Left ventricle myocardium inferior (tissue), 1 donor: Measurements from ENCODE around the gene KLRK1. TPM values are rescaled to one million over a fixed set of nuclear protein-coding genes. Genes with fewer than 3 reads are reported as not detected.

Experiments used
- DNase-seq: peaks from one replicate; pipeline ENCODE4 v3.0.0-alpha.2; 2020
- H3K27ac ChIP-seq: fragments of 200-600 bp; replicated peaks from 2 replicates; pipeline ENCODE4 v1.8.0; 2021
- H3K27me3 ChIP-seq: fragments of 200-600 bp; 2 replicates; pipeline ENCODE4 v1.8.0; 2021; ENCODE audit warnings: low read depth
- H3K36me3 ChIP-seq: fragments of 200-600 bp; 2 replicates; pipeline ENCODE4 v1.8.0; 2021
- H3K4me1 ChIP-seq: fragments of 200-600 bp; 2 replicates; pipeline ENCODE4 v1.8.0; 2021
- H3K4me3 ChIP-seq: fragments of 200-600 bp; 2 replicates; pipeline ENCODE4 v1.8.0; 2021; ENCODE audit warnings: mild to moderate bottlenecking, moderate library complexity
- H3K9me3 ChIP-seq: fragments of 200-600 bp; replicated peaks from 2 replicates; pipeline ENCODE4 v1.8.0; 2021
- intact Hi-C: fragments of 100-400 bp; cut with micrococcal nuclease; formaldehyde crosslinking; loops from one replicate; pipeline ENCODE4 v1.11.0; 2022
- total RNA-seq: library from RNA; stranded (reverse); fragmentation: NEBNext Ultra II Directional; extraction: Animal tissue kit (Norgen Biotek cat#: 25700); gene quantifications from one replicate; pipeline ENCODE4 v1.2.1, GENCODE V29; 2021
- TF ChIP-seq, protein P1 (sequence below): fragments of 200-600 bp; IDR thresholded peaks from 2 replicates; pipeline ENCODE4 v1.8.0; 2021; ENCODE audit warnings: antibody characterized with exemption, mild to moderate bottlenecking, borderline replicate concordance
- donor health status: DM: no; HTN: yes; CAD: no; lungs with severe emphysema.

The KLRK1 gene
- total RNA-seq, 1 donor from 2014 or later: 0.36 TPM

DNA sequence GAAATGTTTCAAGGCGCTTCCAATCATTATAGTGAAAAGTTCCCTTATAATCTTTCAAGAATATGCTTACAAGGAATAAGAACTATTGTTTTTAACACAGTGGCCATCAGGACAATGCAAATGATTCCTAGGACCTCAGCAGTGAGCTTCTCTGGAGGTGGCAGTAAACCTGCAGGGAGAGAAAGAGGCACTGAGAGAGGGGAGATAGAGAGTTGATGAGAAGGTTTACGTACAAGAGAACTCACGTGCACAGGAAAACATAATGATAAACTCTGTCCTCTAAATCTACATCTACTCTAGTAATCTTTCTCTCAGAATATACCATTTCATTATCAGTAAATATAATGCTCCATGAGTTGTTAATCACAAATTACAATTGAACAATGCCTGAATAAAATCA is 19.0 kb upstream of the KLRK1 start:
- intact Hi-C loops: no loop called here
- DNase-seq: no peak
- Histone ChIP-seq H3K4me1 (no peaks in the 10 kb centered on the region), H3K36me3 (no peaks in the 10 kb centered on the region), H3K27me3 (peaks cover 4% of the 10 kb centered on the region), H3K9me3 (peaks cover 9% of the 10 kb centered on the region), H3K4me3 (no peak overlapping the region), H3K27ac (no peak overlapping the region)
- TF ChIP-seq, protein P1, sequence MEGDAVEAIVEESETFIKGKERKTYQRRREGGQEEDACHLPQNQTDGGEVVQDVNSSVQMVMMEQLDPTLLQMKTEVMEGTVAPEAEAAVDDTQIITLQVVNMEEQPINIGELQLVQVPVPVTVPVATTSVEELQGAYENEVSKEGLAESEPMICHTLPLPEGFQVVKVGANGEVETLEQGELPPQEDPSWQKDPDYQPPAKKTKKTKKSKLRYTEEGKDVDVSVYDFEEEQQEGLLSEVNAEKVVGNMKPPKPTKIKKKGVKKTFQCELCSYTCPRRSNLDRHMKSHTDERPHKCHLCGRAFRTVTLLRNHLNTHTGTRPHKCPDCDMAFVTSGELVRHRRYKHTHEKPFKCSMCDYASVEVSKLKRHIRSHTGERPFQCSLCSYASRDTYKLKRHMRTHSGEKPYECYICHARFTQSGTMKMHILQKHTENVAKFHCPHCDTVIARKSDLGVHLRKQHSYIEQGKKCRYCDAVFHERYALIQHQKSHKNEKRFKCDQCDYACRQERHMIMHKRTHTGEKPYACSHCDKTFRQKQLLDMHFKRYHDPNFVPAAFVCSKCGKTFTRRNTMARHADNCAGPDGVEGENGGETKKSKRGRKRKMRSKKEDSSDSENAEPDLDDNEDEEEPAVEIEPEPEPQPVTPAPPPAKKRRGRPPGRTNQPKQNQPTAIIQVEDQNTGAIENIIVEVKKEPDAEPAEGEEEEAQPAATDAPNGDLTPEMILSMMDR: no peak

DNA sequence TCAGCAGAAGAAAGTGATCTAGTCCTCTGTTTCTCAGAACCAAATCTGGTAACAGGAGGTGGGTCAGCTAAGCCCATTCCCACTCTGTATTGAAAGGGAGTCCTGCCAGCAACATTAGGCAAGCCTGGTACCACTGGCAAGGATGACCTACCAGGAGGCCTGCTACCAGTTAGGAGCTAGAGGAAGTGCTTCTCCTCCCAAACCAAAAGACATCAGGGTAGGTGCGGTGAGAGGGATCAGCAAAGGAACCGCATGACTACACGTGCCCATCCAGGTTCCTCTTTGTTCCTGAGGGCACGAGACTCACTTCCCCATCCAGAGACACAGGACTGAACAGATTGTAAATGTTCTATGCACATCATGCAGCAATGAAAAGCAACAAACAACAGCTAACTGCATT is 16.9 kb upstream of the KLRK1 start:
- H3K4me1 ChIP-seq: no peaks in the 10 kb centered on the region
- no peak overlapping the region for H3K27ac ChIP-seq
- peaks cover 4% of the 10 kb centered on the region for H3K27me3 ChIP-seq
- no peak for DNase-seq
- TF ChIP-seq, protein P1: no peak
- H3K4me3 ChIP-seq: no peak overlapping the region
- no peaks in the 10 kb centered on the region for H3K36me3 ChIP-seq
- intact Hi-C loops: no loop called here
- peaks cover 9% of the 10 kb centered on the region for H3K9me3 ChIP-seq

DNA sequence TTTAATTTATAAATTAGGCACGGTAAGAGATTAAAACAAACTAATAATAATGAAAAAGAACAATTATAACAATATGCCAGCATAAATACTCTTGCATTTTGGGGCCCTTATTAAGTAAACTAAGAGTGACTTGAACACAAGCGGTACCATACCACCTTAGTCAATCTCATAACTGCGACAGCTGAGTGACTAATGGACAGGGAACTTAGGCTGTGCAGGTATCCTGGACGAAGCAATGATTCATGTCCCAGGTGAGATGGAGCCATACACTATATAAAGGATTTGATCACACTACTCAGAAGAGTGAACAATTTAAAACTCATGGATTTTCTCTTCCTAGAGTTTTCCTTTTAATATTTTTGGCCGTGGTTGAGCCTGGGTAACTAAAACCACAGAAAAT is 15.5 kb upstream of the KLRK1 start:
- H3K4me1 ChIP-seq: no peaks in the 10 kb centered on the region
- intact Hi-C loops: no loop called here
- no peak overlapping the region for H3K27ac ChIP-seq
- H3K27me3 ChIP-seq: no peaks in the 10 kb centered on the region
- H3K4me3 ChIP-seq: no peak overlapping the region
- DNase-seq: no peak
- H3K36me3 ChIP-seq: no peaks in the 10 kb centered on the region
- peaks cover 9% of the 10 kb centered on the region for H3K9me3 ChIP-seq
- TF ChIP-seq, protein P1: no peak

DNA sequence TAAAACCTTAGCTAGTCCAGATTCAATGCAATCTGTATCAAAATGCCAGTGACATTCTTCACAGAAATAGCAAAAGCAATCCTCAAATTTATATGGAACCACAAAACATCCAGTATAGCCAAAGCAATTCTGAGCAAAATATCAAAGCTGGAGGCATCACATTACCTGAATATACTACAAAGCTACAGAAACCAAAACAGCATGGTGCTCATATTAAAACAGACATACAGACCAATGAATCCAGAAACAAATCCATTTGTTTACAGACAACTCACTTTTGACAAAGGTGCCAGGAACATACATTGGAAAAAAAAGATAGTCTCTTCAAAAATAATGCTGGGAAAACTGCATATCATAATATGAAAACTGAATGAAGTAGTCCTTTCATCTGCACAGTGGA is 15.0 kb upstream of the KLRK1 start:
- intact Hi-C loops: no loop called here
- DNase-seq: no peak
- TF ChIP-seq, protein P1: no peak
- peaks cover 9% of the 10 kb centered on the region for H3K9me3 ChIP-seq
- H3K36me3 ChIP-seq: no peaks in the 10 kb centered on the region
- no peaks in the 10 kb centered on the region for H3K27me3 ChIP-seq
- no peak overlapping the region for H3K4me3 ChIP-seq
- H3K4me1 ChIP-seq: no peaks in the 10 kb centered on the region
- H3K27ac ChIP-seq: no peak overlapping the region

DNA sequence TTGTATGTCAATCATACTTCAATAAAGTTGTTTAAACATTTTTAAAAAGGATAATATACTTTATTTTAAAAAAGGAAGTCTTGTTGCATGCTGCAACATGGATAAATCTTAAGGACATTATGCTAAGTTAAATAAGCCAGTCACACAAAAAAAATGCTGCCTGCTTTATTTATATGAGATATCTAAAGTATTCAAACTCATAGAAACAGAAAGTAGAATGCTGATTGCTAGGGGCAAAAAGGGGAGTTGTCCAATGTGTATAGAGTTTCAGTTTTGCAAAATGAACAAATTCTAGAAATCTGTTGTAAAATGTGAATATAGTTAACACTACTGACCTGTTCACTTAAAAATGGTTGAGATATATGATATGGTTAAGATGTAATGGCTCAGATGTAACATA is 11.0 kb upstream of the KLRK1 start:
- Histone ChIP-seq H3K27me3 (no peaks in the 10 kb centered on the region), H3K36me3 (no peaks in the 10 kb centered on the region), H3K27ac (no peak overlapping the region), H3K4me1 (no peaks in the 10 kb centered on the region), H3K4me3 (no peak overlapping the region), H3K9me3 (peaks cover 9% of the 10 kb centered on the region)
- DNase-seq: no peak
- intact Hi-C loops: no loop called here
- TF ChIP-seq, protein P1: no peak

DNA sequence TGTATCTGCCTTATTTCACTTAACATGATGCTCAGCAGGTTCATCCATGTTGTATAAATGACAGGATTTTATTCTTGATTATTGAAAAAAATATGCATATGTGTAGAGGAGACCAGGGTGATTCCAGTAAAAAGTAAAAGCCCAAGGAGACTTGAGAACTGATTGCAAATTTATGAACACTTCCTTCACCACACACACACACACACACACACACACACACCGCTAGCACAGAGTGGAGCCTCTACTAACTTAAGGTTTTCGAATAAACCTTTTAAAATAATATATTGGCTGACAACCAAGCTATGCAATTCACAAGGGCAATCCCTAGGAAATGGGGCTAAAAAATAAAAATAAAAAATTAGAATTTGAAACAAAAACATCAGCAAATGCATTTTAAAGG is 8.3 kb upstream of the KLRK1 start:
- TF ChIP-seq, protein P1: no peak
- peaks cover under 1% of the 10 kb centered on the region for H3K4me1 ChIP-seq
- H3K9me3 ChIP-seq: no peaks in the 10 kb centered on the region
- DNase-seq: no peak
- no peak overlapping the region for H3K27ac ChIP-seq
- H3K36me3 ChIP-seq: no peaks in the 10 kb centered on the region
- no peak overlapping the region for H3K4me3 ChIP-seq
- no peaks in the 10 kb centered on the region for H3K27me3 ChIP-seq
- intact Hi-C loops: no loop called here
